ENCODE measurements around the gene ANXA11.

GRCh38 chr10:80173466-80173865, 31.9 kb downstream of the ANXA11 start:
- TF ChIP-seq, protein P1, sequence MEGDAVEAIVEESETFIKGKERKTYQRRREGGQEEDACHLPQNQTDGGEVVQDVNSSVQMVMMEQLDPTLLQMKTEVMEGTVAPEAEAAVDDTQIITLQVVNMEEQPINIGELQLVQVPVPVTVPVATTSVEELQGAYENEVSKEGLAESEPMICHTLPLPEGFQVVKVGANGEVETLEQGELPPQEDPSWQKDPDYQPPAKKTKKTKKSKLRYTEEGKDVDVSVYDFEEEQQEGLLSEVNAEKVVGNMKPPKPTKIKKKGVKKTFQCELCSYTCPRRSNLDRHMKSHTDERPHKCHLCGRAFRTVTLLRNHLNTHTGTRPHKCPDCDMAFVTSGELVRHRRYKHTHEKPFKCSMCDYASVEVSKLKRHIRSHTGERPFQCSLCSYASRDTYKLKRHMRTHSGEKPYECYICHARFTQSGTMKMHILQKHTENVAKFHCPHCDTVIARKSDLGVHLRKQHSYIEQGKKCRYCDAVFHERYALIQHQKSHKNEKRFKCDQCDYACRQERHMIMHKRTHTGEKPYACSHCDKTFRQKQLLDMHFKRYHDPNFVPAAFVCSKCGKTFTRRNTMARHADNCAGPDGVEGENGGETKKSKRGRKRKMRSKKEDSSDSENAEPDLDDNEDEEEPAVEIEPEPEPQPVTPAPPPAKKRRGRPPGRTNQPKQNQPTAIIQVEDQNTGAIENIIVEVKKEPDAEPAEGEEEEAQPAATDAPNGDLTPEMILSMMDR (IDR thresholded peaks at IDR 0.05): no peak
- TF ChIP-seq POLR2A (IDR thresholded peaks at IDR 0.05): no peak

All from thyroid gland (tissue), 4 donors.